Central memory CD8-positive, alpha-beta T cell (primary cell): ENCODE results near the gene ENOX1.
"Not testable (repeated sequence)": the region's sequence is repeated elsewhere in the genome, so short reads cannot be mapped to it uniquely, and the experiment has no call there.

Experiments used
- ATAC-seq: fragments of 150-1000 bp; cut with Tn5 transposase; replicated peaks from 2 replicates; pipeline ENCODE4 v1.10.0; 2022; ENCODE audit warnings: mild to moderate bottlenecking, moderate FRiP score, moderate number of reproducible peaks; ENCODE audit not compliant: poor library complexity, severe bottlenecking; ENCODE audit errors: extremely low read depth
- DNase-seq, 2 donors: peaks; one replicate each; pipeline ENCODE4 v3.0.0; 2021; ENCODE audit warnings: low spot score in 2 of 2
- H3K27ac Mint-ChIP-seq: one replicate; pipeline ENCODE4 v1.8.0; 2022; ENCODE audit warnings: low read depth, mild to moderate bottlenecking, moderate library complexity, mixed read lengths
- H3K27me3 Mint-ChIP-seq: one replicate; pipeline ENCODE4 v1.8.0; 2022; ENCODE audit warnings: mixed read lengths
- H3K36me3 Mint-ChIP-seq: one replicate; pipeline ENCODE4 v1.8.0; 2022; ENCODE audit warnings: mild to moderate bottlenecking, moderate library complexity, mixed read lengths; ENCODE audit not compliant: insufficient read depth
- H3K4me1 Mint-ChIP-seq: one replicate; pipeline ENCODE4 v1.8.0; 2022; ENCODE audit warnings: mixed read lengths
- H3K4me3 Mint-ChIP-seq: one replicate; pipeline ENCODE4 v1.8.0; 2022; ENCODE audit warnings: mild to moderate bottlenecking, moderate library complexity, mixed read lengths
- H3K9me3 Mint-ChIP-seq: one replicate; pipeline ENCODE4 v1.8.0; 2022; ENCODE audit warnings: mixed read lengths

The ENOX1 gene

DNA sequence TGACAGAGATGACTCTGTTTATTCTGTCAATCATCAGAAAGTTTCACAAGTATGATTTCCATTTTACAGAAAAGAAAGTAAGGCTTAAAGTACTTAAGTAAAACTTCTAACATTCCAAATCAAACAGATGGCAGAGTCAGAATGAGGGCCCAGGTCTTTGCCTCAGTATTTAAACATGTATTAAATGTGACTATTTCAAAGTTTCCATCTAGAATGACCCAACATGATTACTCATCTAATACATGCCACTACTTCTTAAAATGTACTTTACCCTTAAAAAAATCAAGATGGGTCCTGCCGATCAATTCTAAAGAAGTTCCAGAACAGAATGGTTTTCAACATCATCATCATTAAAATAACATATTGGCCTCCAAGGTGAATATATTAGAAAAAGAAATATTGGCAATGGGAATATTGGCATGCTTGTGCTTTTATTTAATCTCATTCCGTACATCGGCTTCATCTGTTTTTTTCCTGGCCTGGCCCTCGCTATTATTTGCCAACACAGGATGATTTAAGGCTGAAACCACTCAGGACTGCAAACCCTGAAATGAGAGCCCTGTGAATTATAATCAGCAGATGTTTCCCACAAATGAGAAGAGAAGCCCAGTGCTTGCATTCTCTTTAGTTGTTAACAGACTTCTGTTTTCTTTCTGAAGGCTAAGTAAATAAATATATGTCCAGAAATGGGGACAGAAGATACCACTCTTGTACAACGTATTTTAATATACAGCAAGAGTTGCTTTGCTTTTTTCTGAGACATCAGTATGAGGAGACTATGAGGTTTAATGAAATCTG lies 423.4 kb downstream of the ENOX1 start:
- Mint-ChIP-seq H3K27me3 (no peaks in the 10 kb centered on the region), H3K4me1 (peaks cover 9% of the 10 kb centered on the region), H3K27ac (no peak overlapping the region), H3K4me3 (no peak overlapping the region), H3K9me3 (no peaks in the 10 kb centered on the region), H3K36me3 (peaks cover 2% of the 10 kb centered on the region)
- DNase-seq (no peak), ATAC-seq (no peak)

- Mint-ChIP-seq H3K4me1 (peaks cover 5% of the 10 kb centered on the region), H3K9me3 (no peaks in the 10 kb centered on the region), H3K4me3 (no peak overlapping the region), H3K27ac (no peak overlapping the region), H3K36me3 (peaks cover 2% of the 10 kb centered on the region), H3K27me3 (no peaks in the 10 kb centered on the region)
- ATAC-seq (no peak), DNase-seq (no peak)
Observed at GRCh38 chr13:43362556-43362955, 424.2 kb downstream of the ENOX1 start.

DNA sequence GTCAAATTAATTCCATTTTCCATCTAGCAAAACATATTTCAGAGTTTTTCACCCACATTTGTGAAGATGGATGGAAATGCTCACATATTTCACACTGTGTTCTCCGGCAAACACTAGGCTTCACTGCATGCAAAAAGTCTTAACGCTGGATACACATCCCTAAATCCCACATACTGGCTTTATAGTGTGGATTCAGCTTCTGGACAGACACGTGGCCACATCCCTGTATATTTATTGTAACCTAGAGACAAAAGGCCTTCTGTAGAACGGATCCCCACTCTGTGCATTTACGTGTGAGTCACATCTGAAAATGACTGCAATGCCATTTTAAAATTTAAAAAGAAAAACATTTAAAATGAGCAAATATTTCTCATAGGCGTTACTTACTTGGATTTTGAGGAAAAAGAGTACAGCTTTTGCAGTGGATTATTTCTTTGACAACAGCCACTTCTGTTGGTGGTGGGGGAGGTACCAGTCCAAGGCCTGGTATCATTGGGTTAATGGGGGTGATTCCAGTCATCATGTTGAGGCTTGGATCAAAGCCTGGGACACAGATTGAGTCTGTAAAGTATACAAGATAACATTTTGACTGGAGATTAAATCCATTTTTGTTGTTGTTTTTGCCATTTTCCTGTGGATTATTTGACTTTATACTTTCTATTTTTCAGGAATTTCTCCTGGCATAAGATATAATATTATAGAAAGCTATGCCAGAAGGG lies 425.7 kb downstream of the ENOX1 start:
- Mint-ChIP-seq H3K27me3 (no peaks in the 10 kb centered on the region), H3K36me3 (peaks cover 2% of the 10 kb centered on the region), H3K4me3 (no peak overlapping the region), H3K9me3 (no peaks in the 10 kb centered on the region), H3K4me1 (no peaks in the 10 kb centered on the region), H3K27ac (no peak overlapping the region)
- ATAC-seq (no peak), DNase-seq (no peak)

DNA sequence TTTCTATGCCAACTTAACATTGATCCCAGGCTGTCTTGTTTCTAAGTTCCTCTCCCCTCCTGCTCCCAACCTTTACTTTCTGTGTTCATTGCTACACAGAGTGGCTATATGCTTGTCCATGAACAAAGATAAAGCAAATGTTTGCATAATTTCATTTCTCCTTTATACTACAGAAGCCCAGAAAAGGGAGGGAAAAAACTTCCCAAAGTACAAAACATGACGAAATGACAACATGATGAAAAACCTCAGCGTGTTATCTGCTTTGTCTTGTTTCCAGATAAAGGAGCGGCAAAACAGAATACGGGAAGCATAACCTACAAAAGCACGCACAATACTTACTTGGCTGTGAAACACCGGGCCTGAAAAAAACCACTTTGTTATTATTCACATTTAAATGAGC lies 426.6 kb downstream of the ENOX1 start:
- H3K27me3 Mint-ChIP-seq: no peaks in the 10 kb centered on the region
- DNase-seq: no peak
- H3K27ac Mint-ChIP-seq: no peak overlapping the region
- H3K4me3 Mint-ChIP-seq: no peak overlapping the region
- peaks cover 2% of the 10 kb centered on the region for H3K36me3 Mint-ChIP-seq
- ATAC-seq: no peak
- no peaks in the 10 kb centered on the region for H3K9me3 Mint-ChIP-seq
- H3K4me1 Mint-ChIP-seq: no peaks in the 10 kb centered on the region

- Mint-ChIP-seq H3K4me1 (no peaks in the 10 kb centered on the region), H3K27ac (no peak overlapping the region), H3K9me3 (no peaks in the 10 kb centered on the region), H3K36me3 (peaks cover 2% of the 10 kb centered on the region), H3K27me3 (no peaks in the 10 kb centered on the region), H3K4me3 (no peak overlapping the region)
- ATAC-seq: no peak
- DNase-seq: no peak
Observed at GRCh38 chr13:43359536-43359935, 427.2 kb downstream of the ENOX1 start.

DNA sequence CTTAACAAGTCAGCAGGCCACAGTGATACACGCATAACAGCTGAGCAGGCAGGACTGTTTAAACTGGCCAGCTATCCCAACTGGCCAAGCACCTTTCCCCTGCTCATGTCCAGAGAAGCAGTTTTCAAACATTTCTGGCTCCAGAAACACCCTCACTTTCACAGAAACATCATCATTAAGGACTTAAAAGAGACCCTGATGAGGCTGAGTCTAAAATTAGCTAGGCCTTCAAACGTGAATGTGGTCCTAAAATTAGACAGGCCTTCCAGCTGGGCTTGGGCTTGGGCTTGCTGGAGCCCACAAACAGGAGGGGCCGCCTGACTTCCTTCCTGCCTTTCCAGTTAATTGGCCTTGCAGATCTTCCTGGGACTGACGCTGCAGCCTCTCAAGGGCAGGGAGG lies 429.2 kb downstream of the ENOX1 start:
- ATAC-seq (no peak), DNase-seq (no peak)
- no peak overlapping the region for H3K4me3 Mint-ChIP-seq
- H3K27ac Mint-ChIP-seq: no peak overlapping the region
- no peaks in the 10 kb centered on the region for H3K36me3 Mint-ChIP-seq
- H3K4me1 Mint-ChIP-seq: no peaks in the 10 kb centered on the region
- H3K27me3 Mint-ChIP-seq: no peaks in the 10 kb centered on the region
- H3K9me3 Mint-ChIP-seq: no peaks in the 10 kb centered on the region

DNA sequence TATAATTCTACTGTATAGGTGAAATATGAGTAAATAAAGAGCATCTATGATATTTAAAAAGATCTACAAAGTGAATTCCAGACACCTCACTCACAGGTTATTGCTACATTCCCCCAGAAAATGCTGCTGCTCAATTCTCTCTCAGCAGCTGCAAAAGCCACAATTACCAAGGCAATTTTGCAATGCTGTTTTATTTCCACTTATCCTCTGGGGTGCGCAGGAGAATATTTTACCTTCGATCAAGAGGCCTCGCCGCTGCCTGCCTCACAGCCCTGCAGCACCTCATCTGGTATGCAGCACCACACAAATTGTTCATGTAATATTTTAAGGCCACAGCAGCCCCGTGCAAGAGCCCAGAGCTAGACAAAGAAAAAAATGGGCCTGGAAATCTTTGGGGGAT lies 430.2 kb downstream of the ENOX1 start:
- H3K36me3 Mint-ChIP-seq: no peaks in the 10 kb centered on the region
- no peaks in the 10 kb centered on the region for H3K9me3 Mint-ChIP-seq
- H3K4me1 Mint-ChIP-seq: no peaks in the 10 kb centered on the region
- no peaks in the 10 kb centered on the region for H3K27me3 Mint-ChIP-seq
- ATAC-seq: no peak
- H3K4me3 Mint-ChIP-seq: no peak overlapping the region
- DNase-seq: no peak
- H3K27ac Mint-ChIP-seq: no peak overlapping the region

- H3K9me3 Mint-ChIP-seq: no peaks in the 10 kb centered on the region
- H3K4me3 Mint-ChIP-seq: no peak overlapping the region
- H3K4me1 Mint-ChIP-seq: no peaks in the 10 kb centered on the region
- DNase-seq (no peak), ATAC-seq (no peak)
- no peaks in the 10 kb centered on the region for H3K36me3 Mint-ChIP-seq
- peaks cover under 1% of the 10 kb centered on the region for H3K27me3 Mint-ChIP-seq
- no peak overlapping the region for H3K27ac Mint-ChIP-seq
Observed at GRCh38 chr13:43355774-43356173, 431.0 kb downstream of the ENOX1 start.

DNA sequence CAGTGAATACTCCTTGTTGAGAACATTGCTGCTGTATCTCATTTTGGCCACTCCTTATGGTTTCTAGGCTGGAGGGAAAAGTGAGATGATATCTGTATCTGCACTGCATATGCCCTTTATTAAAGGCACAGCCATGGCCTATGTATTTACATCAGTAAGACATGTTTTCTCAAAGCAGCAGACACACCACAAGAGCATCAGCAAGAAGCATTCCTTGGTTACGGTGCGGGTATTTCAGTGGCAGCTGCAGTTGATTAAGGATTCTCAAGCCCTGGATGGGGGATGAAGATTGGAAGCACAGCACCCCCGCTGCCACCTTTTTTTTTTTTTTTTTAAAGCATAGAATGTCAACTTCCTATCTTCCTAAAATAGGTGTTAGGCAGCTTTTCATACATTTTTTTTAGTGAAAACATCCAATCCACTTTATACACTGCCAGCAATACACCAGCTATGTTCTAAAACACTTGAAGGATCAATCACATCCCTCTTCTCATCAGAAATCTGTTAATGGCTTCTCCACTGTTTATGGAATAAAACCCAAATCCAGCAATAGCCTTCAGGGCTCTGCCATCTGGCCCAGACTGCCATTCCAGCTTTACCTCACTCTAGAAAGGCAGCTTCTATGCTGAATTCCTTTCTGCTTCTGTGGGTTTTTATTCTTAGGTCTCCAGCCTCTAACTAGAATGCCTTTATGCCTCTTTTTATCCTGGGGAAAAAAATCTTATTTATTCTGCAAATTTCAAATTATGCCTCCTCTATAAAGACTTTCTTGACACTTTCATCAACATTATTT lies 432.4 kb downstream of the ENOX1 start:
- Mint-ChIP-seq H3K27ac (no peak overlapping the region), H3K36me3 (no peaks in the 10 kb centered on the region), H3K4me1 (no peaks in the 10 kb centered on the region), H3K4me3 (no peak overlapping the region), H3K27me3 (peaks cover 11% of the 10 kb centered on the region), H3K9me3 (no peaks in the 10 kb centered on the region)
- no peak for DNase-seq
- ATAC-seq: no peak

DNA sequence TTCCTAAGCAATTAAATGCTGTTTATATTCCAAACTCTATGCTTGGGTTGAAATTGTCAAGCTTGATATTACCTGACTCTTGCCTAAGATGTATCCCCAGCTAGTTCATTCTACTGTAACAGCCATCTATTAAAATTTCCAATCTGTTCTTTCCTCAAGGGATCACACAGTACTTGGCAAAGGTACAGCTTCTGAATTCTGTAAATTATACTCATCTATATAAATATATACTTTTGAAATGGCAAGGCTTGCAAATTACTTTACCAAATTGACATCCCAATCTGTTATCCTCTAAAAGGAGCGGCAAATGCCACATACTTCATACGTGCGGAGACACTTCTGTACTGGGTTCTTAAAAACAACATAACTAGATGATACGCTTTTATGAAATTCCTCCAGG lies 433.1 kb downstream of the ENOX1 start:
- Mint-ChIP-seq H3K4me1 (no peaks in the 10 kb centered on the region), H3K4me3 (no peak overlapping the region), H3K9me3 (no peaks in the 10 kb centered on the region), H3K27me3 (peaks cover 19% of the 10 kb centered on the region), H3K27ac (no peak overlapping the region), H3K36me3 (no peaks in the 10 kb centered on the region)
- ATAC-seq: no peak
- DNase-seq: no peak

- ATAC-seq, H3K9me3 Mint-ChIP-seq, H3K36me3 Mint-ChIP-seq, DNase-seq, H3K4me3 Mint-ChIP-seq, H3K27ac Mint-ChIP-seq, H3K4me1 Mint-ChIP-seq: not testable (repeated sequence)
- peaks cover 38% of the 10 kb centered on the region for H3K27me3 Mint-ChIP-seq
Observed at GRCh38 chr13:43351612-43352011, 435.2 kb downstream of the ENOX1 start.

- Mint-ChIP-seq H3K27ac (no peak overlapping the region), H3K36me3 (no peaks in the 10 kb centered on the region), H3K4me3 (no peak overlapping the region), H3K4me1 (no peaks in the 10 kb centered on the region), H3K9me3 (no peaks in the 10 kb centered on the region), H3K27me3 (peaks cover 54% of the 10 kb centered on the region)
- no peak for DNase-seq
- no peak for ATAC-seq
Observed at GRCh38 chr13:43348397-43348796, 438.4 kb downstream of the ENOX1 start.
